ENCODE measurements around the gene DIAPH1. TPM values are rescaled to one million over a fixed set of nuclear protein-coding genes. Genes with fewer than 3 reads are reported as not detected.

The DIAPH1 gene
- total RNA-seq, 1 donor = 22.1 TPM

DNA sequence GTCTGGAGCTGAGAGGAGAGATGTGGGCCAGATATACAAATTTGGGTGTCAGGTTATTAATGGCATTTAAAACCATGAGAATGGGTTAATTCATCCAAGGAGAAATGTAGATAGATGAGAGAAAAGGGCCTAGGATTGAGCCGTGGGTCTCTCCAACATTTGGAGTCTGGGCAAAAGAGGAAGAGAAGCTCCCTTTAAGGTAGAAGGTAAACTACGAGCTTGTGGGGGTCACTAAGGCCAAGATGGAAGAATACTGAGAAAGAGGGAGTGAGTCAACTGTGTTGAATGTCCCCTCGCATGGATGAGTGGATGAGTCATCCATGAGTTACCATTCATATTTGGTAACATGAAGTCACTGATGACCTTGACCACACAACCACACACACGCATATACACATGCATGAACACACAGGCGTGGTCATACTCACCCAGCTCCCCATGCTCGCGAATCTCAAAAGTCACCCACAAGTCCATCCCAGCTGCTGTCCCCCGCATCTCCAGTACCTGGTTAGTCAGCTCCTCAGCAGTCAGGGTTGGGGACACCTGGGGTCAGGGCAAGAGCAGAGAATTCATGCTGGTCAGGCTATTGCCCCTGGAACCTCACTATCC, 39.2 kb upstream of the DIAPH1 start:
- TF ChIP-seq, protein P1, sequence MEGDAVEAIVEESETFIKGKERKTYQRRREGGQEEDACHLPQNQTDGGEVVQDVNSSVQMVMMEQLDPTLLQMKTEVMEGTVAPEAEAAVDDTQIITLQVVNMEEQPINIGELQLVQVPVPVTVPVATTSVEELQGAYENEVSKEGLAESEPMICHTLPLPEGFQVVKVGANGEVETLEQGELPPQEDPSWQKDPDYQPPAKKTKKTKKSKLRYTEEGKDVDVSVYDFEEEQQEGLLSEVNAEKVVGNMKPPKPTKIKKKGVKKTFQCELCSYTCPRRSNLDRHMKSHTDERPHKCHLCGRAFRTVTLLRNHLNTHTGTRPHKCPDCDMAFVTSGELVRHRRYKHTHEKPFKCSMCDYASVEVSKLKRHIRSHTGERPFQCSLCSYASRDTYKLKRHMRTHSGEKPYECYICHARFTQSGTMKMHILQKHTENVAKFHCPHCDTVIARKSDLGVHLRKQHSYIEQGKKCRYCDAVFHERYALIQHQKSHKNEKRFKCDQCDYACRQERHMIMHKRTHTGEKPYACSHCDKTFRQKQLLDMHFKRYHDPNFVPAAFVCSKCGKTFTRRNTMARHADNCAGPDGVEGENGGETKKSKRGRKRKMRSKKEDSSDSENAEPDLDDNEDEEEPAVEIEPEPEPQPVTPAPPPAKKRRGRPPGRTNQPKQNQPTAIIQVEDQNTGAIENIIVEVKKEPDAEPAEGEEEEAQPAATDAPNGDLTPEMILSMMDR (IDR thresholded peaks at IDR 0.05; ENCODE audit: insufficient read depth, low read length) = no peak
- H3K4me3 ChIP-seq (ENCODE audit: low read depth, low read length) = no peak overlapping the region

DNA sequence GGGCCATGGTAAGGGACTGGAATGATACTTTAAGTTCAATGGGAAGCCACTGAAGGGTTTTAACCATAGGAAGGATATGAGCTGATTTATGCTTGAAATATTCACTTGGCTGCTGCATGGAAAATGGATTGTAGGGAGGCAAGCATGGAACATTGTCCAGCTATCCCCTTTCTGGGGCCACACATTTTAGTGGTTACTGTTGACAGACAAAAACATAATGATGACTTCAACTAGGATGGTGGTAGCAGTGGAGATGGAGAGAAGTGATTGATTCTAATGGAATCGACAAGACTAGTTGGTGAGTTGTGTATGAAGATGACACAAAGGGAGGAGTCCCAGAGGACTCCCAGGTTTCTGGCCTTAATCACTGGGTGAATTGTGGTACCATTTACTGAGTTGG, 38.6 kb upstream of the DIAPH1 start:
- TF ChIP-seq, protein P1 (IDR thresholded peaks at IDR 0.05; ENCODE audit: insufficient read depth, low read length) = no peak
- no peak for DNase-seq (ENCODE audit: low read depth)
- H3K4me3 ChIP-seq (ENCODE audit: low read depth, low read length) = no peak overlapping the region

More for the DNA sequence above, 39.2 kb upstream of the DIAPH1 start:
- peak; percentile 72 for DNase-seq (ENCODE audit: low read depth)

DNA sequence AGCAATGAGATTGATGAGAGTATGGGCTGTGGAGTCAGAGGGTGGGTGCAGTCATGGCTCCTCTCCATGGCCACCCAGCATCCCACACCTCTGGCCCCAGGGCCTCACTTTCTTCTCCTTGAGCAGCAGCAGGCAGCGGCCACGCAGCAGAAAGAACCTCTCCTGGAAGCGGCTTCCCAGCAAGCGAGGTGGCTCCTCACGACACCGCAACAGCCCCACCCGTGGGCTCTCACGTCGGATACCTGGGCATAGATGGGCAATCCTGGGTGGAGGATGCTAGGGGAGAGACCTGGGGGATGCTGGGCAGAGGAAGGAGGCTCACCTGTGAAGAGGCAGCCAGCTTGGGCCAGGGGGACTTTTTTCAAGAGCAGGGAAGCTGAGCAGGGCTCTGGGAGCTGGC, 37.6 kb upstream of the DIAPH1 start:
- no peak for DNase-seq (ENCODE audit: low read depth)
- TF ChIP-seq, protein P1 (IDR thresholded peaks at IDR 0.05; ENCODE audit: insufficient read depth, low read length) = no peak

DNA sequence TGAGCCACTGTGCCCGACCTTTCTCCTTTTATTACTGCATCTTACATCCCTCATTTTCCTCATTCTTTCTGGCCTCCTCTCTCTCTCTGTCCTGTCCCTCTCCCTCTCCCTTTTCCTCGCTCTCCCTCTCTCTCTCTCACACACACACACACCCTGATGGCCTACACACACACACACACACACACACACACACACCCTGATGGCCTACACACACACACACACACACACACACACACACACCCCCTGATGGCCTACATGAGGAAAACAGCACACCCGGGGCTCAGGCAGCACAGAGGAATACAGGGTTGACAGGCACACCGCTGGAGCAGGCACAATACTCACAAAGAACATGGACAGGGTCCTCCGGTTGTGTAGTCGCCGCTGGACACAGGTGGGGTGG, 36.2 kb upstream of the DIAPH1 start:
- TF ChIP-seq, protein P1 (IDR thresholded peaks at IDR 0.05; ENCODE audit: insufficient read depth, low read length) = no peak
- DNase-seq (ENCODE audit: low read depth) = no peak
- H3K4me3 ChIP-seq (ENCODE audit: low read depth, low read length) = no peak overlapping the region

More for the DNA sequence above, 37.6 kb upstream of the DIAPH1 start:
- no peak overlapping the region for H3K4me3 ChIP-seq (ENCODE audit: low read depth, low read length)

DNA sequence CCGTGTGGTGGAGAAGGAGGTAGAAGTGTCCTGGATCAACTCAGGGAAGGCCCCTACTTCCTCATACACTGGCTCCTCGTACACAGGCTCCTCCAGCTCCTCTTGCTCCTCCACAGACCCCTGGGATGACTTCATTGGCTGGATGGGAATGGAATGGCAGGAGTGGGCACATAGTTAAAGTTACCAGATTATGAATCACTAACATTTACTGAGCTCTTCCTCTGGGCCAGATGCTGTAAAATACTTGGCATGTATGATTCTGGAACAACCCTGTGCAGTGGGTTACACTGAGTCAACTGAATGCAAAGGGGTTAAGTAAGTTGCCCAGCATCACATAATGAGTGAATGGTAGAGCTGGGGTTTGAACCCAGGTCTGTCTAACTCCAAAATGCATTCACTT, 35.5 kb upstream of the DIAPH1 start:
- no peak overlapping the region for H3K4me3 ChIP-seq (ENCODE audit: low read depth, low read length)
- TF ChIP-seq, protein P1 (IDR thresholded peaks at IDR 0.05; ENCODE audit: insufficient read depth, low read length) = no peak
- DNase-seq (ENCODE audit: low read depth) = peak; percentile 43

DNA sequence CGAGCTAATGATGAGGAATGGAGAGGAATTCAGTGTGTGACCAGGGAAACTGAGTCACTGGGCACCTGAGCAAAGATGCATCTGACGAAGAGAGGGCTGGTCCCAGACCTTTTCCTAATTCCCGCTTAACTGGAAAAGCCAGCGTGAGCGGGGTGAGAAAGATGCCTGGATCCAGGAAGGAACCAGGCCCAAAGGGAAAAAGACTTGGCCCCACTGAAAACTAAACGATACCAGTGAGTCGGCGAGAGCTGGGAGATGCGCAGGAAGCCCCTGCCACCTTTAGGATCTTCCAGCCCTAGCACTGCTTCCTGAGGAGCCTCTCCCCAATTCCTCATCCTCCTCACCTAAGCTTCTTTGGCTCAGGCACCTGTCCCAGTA, 32.9 kb upstream of the DIAPH1 start:
- peak overlapping the region; percentile 83 for H3K4me3 ChIP-seq (ENCODE audit: low read depth, low read length)
- TF ChIP-seq, protein P1 (IDR thresholded peaks at IDR 0.05; ENCODE audit: insufficient read depth, low read length) = no peak
- DNase-seq (ENCODE audit: low read depth) = no peak
